GM19193 (cell line): ENCODE results near the gene REXO1.

Experiments used
- POLR2A ChIP-seq: IDR thresholded peaks from 4 replicates; pipeline ENCODE4 v1.6.1; 2011; ENCODE audit not compliant: insufficient read depth, insufficient read length; ENCODE audit errors: extremely low read depth

The REXO1 gene

GRCh38 chr19:1828279-1829238 is 19.7 kb downstream of the REXO1 start:
- TF ChIP-seq POLR2A = no peak

GRCh38 chr19:1827566-1828278 is 20.6 kb downstream of the REXO1 start:
- TF ChIP-seq POLR2A = no peak

- TF ChIP-seq POLR2A = peak; percentile 15
These were observed 21.4 kb downstream of the REXO1 start for GRCh38 chr19:1826557-1827521.

GRCh38 chr19:1825909-1826556 is 22.2 kb downstream of the REXO1 start:
- no peak for TF ChIP-seq POLR2A

GRCh38 chr19:1824252-1824622 is 24.0 kb downstream of the REXO1 start:
- TF ChIP-seq POLR2A = no peak

- no peak for TF ChIP-seq POLR2A
These were observed 24.6 kb downstream of the REXO1 start for GRCh38 chr19:1823539-1824251.

- TF ChIP-seq POLR2A = no peak
These were observed 25.3 kb downstream of the REXO1 start for GRCh38 chr19:1823020-1823419.

GRCh38 chr19:1822210-1822609 is 26.1 kb downstream of the REXO1 start:
- TF ChIP-seq POLR2A = no peak

- TF ChIP-seq POLR2A = no peak
These were observed 28.7 kb downstream of the REXO1 start for GRCh38 chr19:1819341-1820255.

- no peak for TF ChIP-seq POLR2A
These were observed 29.6 kb downstream of the REXO1 start for GRCh38 chr19:1818549-1819195.

GRCh38 chr19:1817553-1818179 is 30.6 kb downstream of the REXO1 start:
- no peak for TF ChIP-seq POLR2A
